COR-L47 (cell line): Measurements from ENCODE around the gene SUMO3.

Experiments
- DNase-seq: peaks from one replicate; lab custom pipeline; 2025; lab: John Stamatoyannopoulos, UW

SUMO3 gene

DNA sequence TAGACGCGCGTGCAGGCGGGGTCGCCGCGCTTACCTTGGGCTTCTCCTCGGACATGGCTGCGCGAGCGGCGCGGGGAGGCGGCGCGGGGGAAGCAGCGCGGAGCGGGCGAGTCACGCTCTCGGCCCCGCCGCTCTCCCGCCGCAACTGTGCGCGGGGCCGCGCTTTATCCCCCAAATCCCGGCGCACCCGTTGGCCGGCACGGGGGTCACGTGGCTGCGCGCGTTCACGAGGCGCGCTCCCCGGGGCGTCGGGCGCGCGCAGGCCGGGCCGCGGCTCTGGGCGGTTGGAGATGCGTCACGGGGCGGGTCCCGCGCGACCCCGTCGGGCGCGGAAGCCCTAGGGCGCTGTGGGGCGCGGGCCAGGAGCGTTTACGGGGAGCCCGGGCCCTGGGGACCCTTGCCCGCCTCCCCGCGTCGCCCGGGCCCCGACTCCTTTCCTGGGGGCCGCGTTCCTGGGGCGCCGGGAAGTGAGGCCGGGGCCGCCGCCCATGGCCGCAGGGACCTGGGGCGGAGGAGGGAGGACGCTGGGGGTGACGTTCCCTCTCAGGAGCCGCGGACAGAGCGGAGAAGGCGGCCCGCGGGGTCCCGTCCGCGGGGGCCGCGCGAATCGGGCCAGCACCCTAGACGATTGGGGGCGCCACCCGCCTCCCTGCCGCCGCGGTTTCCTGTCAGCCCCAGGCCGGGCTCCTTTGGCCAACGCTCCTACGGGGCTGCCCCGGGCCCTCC, at the start of gene SUMO3:
TSS of gene SUMO3 (minus strand) at position 149 of the 726 bp plus-strand sequence. CDS start at position 55, 94 bp downstream.
- peak; percentile 74 for DNase-seq

DNA sequence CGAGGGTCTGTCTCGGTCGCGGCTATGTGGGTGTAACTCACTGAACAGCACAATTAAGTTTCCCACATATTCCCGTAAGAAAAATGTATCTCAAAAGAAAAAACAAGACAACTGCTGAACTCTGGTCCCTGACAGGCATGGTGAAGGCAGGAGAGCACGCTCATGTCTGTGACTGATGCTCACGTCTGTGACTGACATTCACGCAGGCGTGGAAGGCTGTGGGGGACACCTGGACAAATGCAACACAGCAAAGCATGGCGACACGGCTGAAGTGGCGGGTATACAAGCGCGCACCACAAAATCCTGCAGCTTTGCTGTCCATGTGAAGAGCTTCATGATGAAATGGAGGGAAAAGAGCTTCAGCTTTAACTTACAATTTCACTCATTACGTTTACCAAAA, 49.6 kb upstream of the SUMO3 start:
- DNase-seq: no peak

DNA sequence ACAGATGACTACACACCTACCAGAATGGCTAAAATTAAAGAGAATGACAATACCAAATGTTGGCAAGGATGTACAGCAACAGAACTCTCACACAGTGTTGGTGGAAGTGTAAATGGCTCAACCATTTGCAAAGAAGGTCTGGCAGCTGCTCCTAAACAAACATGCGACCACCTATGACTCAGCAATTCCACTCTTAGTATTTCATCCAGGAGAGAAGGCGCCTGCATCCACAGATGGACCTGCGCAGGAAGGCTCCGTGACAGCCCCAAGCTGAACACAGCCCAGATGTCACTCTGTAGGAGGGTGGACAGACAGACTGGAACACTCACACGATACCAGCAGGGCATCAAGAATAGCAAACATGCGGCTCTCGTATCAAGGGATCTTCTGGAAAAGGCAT, 48.9 kb upstream of the SUMO3 start:
- no peak for DNase-seq

DNA sequence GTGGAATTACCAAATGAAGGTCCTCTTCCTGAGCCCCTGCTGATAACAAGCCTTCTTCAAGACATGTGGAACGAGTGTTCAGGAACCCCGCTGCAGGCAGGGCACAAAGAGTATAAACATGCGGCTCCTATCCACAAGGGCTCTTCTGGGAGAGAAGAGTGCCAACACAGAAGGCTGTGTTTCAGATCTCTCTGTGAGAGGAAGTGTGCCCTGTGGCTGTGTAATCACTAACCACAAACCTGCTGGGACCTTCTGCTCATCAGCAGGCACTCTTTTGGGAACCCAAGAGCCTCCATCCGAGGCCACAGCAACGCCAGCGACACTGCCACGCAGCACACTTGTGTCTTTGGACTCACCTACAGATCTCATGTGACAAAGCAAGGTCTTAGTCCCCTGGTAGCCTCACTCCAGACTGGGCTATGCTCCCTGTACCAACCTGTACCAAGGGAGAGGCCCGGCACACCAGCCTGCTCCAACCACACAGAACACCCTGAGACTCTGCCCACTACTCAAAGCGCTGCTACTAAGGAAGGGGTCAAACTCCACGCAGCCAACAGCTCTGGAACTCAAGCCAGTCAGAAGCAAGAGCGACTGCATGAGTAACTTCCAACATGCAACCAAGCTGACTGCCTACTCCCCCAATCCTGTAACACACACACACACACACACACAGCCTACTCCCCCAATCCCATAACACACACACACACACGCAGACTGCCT, 47.9 kb upstream of the SUMO3 start:
- no peak for DNase-seq

DNA sequence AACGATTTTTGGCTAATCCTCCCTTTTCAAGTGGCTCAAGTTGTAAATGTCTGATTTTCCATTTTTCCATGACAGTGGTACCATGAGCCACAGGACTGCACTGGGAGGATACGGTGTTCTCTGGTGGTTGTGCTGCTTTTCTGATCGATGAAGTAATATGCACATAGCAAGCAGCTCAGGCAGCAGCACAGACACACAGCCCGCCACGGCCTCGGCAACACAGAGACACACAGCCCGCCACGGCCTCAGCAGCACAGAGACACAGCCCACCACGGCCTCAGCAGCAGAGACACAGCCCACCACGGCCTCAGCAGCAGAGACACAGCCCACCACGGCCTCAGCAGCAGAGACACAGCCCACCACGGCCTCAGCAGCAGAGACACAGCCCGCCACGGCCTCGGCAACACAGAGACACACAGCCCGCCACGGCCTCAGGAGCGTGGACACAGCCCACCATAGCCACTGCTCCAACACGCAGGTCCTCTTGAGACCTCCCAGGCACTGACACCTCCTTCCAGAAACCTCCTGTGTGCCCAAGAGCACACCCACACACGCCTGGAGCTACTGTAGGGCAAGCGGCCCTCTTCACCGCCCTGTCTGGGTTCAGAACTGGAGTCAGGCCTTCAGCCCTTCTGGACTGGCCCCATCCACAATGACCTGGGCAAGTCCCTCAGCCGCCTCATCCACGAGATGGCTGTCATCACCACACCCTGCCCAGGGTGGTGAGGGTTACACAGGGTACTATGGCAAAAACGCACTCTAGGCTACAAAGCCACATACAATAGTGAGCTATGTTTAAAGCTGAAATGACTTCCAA, 45.2 kb upstream of the SUMO3 start:
- DNase-seq: no peak

DNA sequence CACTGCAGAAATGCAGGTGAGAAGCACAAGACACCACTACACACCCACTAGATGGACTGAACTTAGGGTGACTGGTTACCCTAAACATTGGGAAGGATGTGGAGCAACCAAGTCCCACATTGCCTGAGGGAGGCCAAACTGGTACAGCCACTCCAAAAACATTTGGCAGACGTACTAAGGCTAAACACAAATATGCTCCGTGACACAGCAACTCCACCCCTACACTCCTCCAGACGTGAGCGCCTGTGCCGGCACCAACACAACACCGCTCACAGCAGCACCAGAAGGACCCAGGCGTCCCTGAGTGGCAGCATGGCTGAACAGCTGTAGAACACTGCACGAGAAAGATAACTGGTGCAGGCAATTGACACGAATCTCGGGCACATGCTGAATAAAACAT, 40.9 kb upstream of the SUMO3 start:
- no peak for DNase-seq

DNA sequence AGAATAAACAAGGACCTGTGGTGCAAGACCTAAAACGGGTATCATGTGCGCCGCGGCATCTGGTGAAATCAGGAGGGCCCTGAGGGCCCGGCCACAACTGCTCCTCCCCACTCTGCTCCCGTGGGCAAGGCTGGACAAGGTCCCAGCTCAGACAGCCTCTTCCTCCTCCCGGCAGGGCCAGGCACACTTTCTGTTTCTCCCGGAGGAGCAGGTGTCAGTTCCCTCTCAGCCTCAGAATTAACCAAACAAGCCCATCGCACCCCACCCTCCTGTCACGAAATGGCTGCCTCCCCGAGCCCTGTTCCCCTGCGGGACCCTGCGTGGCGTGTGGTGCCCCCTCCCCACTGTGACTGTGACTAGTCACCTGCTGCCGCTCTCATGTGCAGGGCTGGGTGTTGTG, 40.4 kb upstream of the SUMO3 start:
- DNase-seq: no peak

DNA sequence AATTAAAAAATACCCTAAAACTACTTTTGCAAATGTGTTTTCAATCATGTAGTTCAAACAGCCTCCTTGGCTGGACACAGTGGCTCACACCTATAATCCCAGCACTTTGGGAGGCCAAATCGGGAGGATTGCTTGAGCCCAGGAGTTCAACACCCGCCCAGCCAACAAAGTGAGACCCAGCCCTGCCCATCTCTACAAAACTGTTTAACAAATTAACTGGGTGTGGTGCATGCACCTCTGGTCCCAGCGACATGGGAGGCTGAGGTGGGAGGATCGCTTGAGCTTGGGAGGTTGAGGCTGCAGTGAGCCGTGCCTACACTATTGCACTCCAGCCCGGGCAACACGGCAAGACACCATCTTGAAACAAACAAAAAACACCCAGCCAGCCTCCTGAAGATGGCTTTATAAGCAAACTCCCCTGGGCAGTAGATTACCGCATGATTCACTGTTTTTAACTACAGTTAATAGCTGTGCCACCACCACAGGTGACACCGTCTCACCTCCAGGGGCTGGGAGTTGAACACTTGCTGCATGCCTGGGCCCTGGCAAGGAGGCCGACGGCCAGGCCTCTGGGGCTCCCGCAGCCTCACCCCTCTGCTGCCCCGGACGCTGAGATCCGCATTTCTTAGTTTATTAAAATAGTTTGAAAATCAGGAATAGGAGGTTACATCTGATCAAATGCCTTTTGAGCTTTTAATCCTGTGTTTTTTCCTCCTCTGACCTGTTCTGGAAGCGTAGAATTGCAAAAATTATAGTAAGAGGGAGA, 39.4 kb upstream of the SUMO3 start:
- DNase-seq: no peak

DNA sequence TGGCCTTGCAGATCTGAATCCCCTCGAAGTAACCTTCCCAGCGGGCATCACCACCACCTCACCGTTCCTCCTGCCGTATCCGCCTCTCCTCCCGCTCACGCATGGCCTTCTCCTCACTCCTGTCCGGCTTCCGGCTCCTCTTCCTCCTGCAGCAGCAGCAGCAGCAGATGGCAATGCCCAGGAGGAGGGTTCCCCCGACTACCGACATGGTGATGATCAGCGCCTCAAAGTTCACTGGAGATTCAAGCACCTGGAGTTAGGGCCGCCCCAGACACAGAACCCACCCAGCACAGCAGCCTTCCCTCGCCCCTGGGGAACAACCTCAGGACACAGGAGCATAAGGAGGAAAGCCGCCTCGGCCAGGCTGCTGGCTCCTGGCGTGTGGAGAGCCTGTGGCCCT, 38.3 kb upstream of the SUMO3 start:
- no peak for DNase-seq

DNA sequence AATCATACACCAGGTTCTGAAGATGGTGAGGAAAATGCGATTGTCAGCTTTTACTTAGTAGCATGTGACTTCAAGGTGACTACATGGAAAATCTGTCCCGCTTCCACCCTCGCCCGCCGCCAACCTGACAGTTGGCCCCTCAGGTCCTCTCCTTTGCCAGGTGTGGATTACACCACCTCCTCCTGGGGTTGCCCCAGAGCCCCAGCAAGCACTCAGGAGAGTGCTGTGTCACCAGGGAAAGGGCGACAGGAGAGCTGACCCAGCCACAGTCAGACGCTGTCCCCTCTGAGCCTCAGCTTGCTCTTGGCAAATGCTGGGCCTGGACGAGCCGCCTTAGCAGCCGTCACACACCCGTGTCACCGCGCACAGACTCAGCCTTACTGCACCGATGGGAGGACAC, 37.7 kb upstream of the SUMO3 start:
- DNase-seq: no peak

DNA sequence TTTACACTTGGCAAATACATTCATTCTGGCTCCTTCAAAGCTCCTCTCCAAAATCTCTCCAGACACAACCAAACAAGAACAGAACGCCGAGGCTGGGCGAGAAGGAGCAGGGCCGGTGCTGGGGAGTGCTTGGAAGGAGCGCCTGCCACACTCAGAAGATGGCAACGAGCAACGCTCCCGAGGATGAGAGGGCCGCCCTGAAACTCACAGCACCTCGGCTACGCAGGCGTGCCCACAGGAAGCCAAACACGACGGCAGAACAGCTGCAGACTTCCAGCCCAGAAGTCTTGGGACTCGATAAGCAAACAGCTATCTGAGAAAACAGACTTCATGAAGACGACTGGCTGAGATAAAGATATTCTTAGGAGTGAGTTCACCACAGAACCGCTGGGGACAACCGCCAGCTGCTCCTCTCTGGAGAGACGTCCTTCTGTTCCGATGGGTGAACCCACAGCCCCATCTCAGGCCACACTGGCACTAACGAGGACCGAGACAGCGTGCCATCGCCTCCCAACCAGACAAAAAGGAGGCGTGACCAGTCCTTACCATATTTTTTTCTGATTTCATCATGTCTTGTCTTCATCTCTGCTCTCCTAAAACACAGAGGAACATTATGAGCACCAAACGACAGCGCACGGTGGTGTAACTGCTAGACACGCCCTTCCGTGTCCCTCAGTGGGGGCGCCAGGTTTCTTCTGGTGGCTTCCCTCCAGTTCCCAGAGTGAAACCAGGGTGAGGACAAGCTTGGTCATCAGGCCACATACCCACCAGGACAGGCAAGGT, 37.0 kb upstream of the SUMO3 start:
- no peak for DNase-seq

DNA sequence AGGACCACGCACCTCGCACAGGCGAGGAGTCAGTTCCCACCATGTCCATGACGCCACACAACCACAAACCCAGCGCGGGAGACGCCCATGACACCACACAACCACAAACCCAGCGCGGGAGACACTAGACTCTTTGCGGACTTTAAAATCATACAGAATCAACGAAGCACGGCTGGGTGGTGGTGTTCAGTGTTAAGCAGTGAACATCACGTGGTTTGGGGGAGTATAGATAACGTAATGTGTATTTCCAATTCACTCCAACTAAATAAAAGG, 36.5 kb upstream of the SUMO3 start:
- no peak for DNase-seq

DNA sequence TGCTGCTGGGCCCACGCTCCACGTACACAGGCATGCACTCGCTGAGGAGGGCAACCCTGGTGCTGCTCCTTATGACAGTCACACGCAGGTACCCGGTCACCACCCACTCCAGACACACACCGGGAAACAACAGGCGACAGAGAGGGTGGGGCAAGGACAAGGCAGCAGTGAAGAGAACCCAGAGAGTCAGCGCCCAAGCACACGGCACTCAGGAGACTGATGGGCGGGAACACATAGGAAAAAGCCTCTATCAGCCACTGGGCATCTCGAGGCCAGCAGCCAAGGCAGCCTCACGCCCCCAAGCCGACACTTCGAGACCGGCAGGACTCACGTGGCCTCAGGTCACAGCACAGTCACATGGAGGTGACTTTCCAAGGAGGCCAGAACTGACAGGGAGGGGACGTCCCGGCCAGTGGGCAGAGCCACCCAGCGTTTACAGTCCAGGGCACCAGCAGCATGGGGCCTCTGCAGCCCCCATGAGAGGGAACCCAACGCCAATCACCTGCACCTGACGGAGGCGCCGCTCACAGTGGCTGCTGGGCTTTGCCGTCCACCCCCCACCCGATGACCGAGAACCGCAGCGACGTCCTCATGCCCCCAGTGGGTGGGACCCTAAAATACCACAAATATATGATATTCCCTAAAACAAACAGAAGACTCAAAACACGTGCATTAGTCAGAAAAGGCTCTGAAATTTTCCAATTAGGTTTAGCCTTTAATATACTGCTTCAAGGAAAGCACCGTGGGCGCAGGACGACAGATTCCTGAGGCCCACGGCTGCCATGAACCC, 35.9 kb upstream of the SUMO3 start:
- DNase-seq: no peak

DNA sequence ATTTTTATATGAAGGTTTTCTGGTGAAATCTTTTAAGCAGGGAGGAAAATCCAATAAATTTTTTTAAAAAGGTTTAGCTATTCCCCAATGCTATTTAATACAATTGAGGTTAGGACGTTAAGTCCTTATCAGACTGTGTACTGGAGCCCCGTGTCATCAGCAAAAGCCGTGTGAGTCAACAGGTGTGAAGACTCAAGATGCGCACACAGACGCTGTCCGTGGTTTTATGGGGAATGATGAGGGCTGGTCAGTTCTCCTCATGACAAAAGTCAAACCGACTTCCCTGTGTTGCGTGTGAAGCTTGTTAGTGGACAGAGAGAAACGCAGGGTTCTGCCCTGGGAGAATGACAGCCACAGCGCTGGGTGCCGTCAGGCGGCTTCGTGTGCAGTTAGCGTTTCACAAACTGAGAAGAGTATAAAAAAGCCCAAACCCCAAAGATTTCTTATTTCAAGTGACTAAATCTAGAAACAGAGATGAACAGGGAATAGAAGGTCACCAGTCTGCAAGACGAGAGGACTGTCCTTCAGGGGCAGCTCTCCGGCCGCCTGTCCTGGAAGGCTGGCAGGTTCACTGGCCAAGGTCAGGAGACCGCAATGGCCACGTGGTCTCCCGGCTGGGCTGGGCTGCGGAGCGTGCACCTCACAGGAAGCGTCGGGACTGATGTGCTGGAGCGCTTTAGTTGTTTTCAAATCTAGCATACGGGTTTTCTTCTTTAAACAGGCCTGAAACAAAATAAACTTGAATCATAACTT, 33.2 kb upstream of the SUMO3 start:
- no peak for DNase-seq

DNA sequence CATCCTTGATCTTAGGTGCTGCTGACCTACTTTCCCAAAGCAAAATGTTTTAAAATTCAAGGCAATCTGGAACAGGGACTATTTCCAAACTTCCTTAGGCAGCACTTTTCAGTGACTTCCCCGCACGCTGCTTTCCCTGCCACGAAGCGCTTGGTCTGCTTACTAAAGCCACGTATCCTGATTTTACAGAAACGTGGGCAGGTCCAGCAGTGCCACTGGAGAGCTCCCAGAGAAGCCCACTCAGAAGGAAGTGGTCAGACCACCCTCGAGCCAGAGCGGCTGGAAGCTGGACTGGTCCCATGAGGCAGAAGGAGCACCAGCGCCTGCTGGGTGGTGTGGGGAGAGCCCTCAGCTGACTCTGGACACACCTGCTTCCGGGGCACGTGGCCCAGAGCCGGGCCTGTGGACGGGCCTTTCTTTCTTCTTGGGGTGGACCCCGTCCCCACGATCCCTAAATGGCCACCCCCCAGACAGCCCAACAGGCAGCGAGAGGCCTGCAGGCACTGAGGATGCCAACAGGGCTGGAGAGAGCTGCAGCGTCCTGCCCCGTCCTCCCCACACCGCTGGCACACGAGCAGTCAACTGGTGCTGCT, 32.4 kb upstream of the SUMO3 start:
- DNase-seq: no peak

DNA sequence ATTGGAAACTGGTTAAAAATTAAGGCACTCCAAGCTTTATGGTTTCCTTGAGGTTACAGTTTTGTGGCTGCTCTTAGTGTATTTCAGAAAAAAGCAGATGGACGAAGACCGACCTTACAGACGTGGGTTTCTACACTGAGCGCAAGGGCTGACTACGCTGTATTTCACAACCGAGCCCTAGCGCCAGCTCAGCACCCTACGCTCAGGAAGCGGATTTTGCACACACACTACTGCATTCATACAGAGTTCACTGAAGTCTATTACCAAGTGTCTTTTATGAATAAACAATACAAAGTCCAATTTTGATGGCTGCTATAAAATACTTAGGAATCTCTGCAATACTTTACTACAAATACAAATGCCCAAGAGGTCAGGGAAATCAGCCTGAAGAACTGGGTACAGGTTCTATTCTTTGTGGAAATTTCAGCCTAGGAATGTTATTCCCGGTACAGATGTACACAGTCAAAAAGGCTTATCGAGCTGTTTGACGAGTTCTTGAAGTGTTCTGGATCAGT, 31.8 kb upstream of the SUMO3 start:
- no peak for DNase-seq

DNA sequence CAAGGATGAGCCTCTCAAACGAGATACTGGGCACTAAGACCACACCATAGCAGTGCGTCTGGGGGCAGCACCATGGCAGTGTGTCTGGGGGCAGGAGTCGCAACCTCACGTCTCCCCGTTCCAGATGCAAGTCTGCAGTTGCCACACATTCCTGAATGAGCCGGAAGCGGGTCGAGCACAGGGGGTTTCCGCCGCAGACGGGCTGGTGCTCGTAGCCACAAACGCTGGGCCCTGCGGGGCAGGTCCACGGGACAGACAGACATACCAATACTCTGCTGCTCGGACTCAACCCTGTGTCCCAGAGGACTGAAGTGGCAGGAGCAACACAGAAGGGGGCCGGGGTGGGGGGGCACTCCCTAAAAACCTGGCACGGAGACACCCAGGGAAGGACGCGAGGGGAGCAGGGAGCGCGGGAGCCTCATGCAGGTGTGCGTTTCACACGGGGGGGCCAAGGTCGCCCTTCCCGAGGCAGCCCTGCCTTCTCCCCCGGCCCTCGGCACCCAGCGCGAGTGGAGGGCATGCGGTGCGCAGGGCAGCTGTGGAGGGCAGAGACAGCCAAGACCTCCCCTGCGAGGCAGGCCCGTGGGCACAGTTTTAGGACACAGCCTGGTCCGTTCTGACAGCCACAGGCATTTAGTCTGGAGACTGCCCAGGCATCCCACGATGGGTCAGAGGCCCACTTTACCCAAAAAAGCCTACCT, 31.1 kb upstream of the SUMO3 start:
- no peak for DNase-seq

DNA sequence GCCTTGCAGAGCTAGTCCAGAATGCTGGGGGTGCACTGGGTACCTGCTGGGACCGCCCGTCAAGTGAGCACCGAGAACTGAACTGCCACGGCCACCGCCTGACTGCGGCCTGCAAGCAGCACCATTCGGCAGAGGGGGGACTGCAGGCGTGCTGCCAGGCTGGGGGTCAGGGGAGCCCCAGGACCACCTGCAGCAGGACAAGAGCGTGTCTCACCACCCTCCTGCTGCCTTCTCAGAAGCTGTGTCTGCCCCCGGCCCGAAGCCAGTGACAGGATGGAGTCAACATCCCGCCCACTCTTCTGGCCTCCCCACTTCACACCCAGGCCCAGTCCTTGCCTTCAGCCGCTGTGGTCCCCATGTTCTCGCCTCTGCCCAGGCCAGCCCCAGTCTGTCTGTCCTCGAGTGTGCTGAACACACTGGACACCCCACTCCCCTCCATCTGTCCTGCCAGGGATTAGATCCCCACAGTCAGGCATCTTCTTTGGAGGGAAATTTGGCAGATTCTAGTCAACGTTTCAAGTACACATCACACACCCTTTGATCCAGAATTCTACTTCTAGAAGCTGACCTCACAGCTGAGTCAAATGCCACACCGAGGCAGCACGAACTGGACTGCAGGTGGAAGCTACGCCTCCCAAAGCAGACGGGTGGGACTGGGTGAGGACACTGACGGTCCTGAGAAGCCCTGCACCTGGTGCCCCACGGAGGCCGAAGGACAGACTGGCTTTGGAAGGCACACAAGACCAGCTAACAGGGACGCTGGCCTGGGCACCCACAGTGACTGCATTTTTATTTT, 29.6 kb upstream of the SUMO3 start:
- no peak for DNase-seq
